GM12874 (cell line): Measurements from ENCODE around the gene SBF1.

Experiments used
- CTCF ChIP-seq: IDR thresholded peaks from 2 replicates; pipeline ENCODE4 v1.5.1; 2011; ENCODE audit warnings: low read depth, mild to moderate bottlenecking, control low read depth, low read length, moderate library complexity; ENCODE audit not compliant: insufficient read depth

The SBF1 gene

DNA sequence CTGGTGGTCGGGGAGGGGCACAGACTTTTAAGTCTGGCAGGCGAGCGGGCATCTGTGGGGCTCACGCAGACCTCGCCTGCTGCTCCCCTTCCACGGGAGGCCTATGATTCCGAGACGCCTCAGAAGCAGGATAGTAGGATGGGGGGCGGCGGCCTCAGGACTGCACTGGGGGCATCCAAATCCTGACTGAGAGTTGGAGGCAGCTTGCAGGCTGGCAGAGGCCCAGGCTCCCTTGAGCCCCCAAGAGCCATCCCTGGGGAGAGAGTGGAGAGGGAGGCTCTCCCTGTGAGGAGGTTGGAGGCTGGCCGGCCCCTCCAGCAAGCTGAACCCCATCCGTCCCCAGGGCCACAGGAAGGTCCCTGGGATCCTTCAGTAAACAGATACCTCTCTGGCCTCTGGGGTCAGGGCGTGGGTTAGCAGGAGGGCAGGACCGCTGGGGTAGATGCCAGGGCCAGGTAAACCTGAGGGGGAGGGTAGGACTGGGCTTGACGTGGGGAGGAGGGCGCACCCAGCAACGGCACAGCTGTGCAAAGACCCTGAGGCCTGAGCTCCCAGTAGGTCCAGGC lies 33.3 kb downstream of the SBF1 start:
- TF ChIP-seq CTCF: no peak

DNA sequence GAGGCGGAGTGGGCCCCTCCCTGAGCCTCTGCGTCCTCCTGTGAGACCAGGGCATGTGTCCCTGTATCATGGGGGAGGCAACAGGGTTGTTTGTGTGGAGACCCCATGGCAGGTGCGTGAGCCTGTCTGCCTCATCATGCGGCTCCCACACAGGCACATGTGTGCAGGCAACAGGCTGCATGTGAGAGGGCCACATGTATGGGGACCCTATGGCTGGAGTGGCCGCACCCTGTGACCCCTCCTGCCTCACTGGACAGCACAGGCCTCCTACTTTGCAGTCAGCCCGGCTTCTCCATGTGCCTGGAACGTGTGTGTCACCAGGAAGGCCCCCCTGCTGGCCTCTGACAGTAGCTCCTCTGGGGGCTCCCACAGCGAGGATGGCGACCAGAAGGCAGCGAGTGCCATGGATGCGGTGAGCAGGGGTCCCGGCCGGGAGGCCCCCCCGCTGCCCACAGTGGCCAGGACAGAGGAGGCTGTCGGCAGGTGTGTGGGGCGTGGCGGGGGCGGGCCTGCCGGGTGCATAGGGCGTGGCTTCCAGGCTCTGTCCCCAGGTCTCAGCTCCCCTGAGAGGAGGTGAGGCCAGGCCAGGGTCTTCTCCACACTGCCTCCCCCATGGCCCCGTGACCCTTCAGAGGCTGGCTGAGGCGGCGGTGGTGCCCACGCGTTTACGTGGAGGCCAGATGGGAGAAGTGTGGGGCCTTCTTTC lies 34.1 kb downstream of the SBF1 start:
- no peak for TF ChIP-seq CTCF

DNA sequence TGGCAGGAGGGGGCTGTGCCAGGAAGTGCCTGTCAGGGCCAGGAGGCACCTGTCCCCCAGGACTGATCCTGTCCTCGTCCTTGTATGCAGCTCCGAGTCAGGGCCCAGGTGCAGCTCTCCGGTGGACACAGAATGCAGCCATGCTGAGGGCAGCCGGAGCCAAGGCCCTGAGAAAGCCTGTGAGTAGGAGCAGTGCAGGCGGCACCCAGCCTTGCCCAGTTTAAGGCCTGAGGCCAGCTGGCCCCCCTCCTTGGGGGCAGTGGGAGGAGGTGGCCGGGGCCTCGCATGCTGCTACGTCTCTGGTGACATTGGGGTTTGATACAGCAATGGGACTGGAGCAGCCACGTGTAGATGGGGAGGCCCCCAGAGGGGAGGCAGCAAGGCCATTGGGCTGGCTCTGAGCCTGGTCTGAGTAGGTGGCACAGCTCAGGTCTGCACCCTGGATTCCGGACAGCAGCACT lies 34.9 kb downstream of the SBF1 start:
- no peak for TF ChIP-seq CTCF

DNA sequence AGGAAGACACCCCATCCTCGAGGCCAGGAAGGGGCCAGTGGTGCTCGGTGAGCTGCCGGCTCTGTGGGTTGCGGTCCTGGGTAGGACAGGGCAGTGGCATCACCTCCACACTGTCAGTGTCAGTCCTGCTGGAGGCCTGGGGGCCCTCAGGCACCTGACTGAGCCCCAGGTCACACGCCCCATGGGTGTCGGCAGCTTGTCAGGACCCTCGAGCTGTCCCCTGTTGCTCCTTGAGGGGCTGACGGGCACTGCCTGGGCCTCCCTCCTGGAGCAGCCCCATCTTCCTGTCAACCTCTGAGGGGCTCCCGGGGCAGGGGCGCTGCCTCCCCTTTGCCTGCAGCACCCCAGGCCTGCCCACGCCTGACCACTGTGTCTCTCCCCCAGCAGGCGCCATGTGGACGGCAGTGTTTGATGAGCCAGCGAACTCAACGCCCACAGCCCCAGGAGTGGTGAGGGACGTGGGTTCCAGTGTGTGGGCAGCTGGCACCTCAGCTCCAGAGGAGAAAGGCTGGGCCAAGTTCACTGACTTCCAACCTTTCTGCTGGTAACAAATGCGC lies 35.4 kb downstream of the SBF1 start:
- TF ChIP-seq CTCF: no peak

DNA sequence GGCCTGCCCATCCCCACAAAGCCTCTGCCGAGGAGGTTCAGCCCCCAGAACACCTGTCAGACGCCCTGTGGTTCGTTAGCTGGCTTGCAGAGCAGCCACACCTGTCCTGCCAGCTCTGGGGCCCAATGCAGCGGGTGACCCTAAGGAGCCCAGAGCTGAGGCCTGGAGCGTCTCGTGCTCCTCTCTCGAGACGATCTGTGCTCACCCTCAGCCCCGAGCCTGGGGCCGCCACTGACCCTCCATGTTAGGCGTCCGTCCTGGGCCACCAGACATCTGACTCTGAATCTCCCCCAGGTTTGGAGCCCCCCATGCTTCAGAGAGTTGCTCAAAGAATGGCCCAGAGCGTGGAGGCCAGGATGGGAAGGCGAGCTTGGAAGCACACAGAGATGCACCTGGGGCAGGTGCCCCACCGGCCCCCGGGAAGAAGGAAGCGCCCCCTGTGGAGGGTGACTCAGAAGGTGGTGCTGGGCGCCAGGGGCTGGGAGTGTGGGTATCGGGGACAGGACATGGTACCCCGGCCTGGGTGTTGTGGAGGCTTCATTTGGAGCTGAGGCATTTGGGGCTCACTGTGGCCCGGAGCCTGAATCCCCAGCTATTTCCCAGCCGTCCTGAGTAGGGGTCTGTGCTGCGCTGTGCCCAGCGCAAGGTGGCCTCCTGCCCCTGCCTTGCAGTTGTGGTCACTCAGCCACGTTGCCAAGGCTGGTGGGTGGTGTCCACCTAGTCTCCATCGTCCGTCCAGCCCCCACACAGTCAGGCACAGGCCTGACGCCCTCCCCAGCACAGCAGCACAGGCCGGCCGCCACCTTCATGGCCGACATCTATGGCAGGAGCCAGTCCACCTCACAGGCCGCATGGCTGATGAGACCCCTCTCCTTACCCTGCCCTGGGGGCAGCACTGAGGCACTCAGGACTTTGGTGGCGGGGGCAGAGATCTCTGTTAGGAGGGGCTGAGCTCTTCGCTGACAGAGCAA lies 36.2 kb downstream of the SBF1 start:
- no peak for TF ChIP-seq CTCF

DNA sequence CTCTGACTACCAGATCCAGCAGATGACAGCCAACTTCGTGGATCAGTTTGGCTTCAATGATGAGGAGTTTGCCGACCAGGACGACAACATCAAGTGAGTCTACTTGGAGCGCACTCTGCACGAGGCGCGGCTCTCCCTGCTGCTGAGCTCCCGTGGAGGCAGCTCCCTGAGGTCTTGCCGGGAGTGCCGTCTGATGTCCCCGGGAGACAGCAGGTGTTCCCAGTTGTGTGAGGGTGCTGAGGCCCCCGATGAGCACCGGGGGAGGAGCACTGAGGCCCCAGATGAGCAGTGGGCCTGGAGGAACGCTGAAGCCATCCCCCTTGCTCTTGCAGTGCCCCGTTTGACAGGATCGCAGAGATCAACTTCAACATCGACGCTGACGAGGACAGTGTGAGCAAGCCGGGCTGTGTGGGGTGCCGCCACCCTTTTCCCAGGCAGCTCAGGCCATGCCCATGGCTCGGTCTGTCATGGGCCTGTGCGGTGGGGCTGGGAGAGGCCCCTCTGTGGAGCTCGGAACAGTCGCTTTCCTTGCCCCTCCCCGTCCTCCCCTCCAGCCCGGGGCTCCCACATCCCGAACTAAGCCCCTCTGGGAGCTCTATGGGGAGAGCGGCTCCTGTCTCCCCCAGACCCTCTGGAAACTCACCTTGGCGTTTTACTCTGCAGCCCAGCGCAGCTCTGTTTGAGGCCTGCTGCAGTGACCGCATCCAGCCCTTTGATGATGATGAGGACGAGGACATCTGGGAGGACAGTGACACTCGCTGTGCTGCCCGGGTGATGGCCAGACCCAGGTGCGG lies 37.1 kb downstream of the SBF1 start:
- no peak for TF ChIP-seq CTCF
